A549 (cell line): Measurements from ENCODE around the gene CASP3.

Experiments used
- CTCF ChIP-seq: fragments of >200 bp; sonication (Bioruptor Twin); formaldehyde crosslinking; IDR thresholded peaks from 3 replicates; pipeline ENCODE4 v1.5.1; 2016
- POLR2A ChIP-seq: IDR thresholded peaks from 2 replicates; pipeline ENCODE4 v1.6.1; 2012; ENCODE audit warnings: mild to moderate bottlenecking, low read length
- RFX5 ChIP-seq: fragments of 450-650 bp; IDR thresholded peaks from 2 replicates; pipeline ENCODE4 v1.7.1; 2014; ENCODE audit warnings: antibody characterized with exemption, mild to moderate bottlenecking, moderate library complexity
- TF ChIP-seq, protein P1 (sequence below): IDR thresholded peaks from 2 replicates; pipeline ENCODE4 v1.6.1; 2012
- TF ChIP-seq, protein P2 (sequence below): IDR thresholded peaks from 2 replicates; pipeline ENCODE4 v1.6.1; 2012

GRCh38 chr4:184617600-184618196 is 31.5 kb downstream of the CASP3 start:
- TF ChIP-seq RFX5 = no peak
- no peak for TF ChIP-seq CTCF
- no peak for TF ChIP-seq POLR2A
- TF ChIP-seq, protein P1, sequence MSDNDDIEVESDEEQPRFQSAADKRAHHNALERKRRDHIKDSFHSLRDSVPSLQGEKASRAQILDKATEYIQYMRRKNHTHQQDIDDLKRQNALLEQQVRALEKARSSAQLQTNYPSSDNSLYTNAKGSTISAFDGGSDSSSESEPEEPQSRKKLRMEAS = no peak
- TF ChIP-seq, protein P2, sequence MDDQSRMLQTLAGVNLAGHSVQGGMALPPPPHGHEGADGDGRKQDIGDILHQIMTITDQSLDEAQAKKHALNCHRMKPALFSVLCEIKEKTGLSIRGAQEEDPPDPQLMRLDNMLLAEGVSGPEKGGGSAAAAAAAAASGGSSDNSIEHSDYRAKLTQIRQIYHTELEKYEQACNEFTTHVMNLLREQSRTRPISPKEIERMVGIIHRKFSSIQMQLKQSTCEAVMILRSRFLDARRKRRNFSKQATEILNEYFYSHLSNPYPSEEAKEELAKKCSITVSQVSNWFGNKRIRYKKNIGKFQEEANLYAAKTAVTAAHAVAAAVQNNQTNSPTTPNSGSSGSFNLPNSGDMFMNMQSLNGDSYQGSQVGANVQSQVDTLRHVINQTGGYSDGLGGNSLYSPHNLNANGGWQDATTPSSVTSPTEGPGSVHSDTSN = no peak
